ENCODE results near the gene FGF13.

The FGF13 gene

GRCh38 chrX:138651494-138651893 is 60.0 kb downstream of the FGF13 start:
- DNase-seq = no peak

GRCh38 chrX:138648568-138648967 is 62.9 kb downstream of the FGF13 start:
- no peak for DNase-seq

- DNase-seq = no peak
Observed at GRCh38 chrX:138638996-138639395, 72.5 kb downstream of the FGF13 start.
